Measurements from ENCODE around the gene CASZ1. TPM values are rescaled to one million over a fixed set of nuclear protein-coding genes. Genes with fewer than 3 reads are reported as not detected.
A peak's percentile ranks its signal among the peaks of the same experiment; 100 is the strongest.

The CASZ1 gene
- total RNA-seq, 4 donors from 2014 or later: 39.1 to 215 (median 115) TPM

DNA sequence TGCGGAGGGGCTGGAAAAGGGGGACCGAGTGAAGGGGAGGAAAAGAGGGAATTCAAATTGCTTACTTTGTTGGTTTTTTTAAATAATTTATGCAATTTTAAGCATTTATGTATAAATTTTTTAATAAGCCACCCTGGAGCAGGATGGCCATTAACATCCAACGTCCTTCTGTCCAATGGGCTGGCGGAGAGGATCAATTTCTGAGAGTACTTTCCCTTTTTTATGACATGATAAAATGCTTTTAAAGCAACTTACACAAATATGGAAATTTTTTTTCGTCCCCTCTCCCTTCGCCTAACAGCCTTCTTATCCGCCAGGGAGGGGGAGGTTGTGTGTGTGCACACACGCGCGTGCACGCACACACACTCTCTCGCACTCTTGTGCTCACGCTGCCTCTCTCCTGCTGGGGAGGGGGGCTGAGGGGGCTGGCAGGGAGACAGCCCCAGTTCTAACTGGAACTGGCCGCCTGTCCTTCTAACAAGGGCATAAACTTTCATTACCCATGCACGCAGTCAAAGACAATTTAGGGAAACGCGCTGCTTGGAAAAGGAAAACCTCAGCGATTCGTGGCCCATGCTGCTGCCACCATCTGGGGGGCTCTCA lies 123.2 kb downstream of the CASZ1 start:
- Histone ChIP-seq H3K36me3 (no peaks in the 10 kb centered on the region), H3K9me3 (no peaks in the 10 kb centered on the region), H3K4me3 (no peak overlapping the region), H3K27me3 (no peaks in the 10 kb centered on the region), H3K4me1 (peaks cover 59 to 96% (median 73%) of the 10 kb centered on the region in 4 donors), H3K27ac (peak overlapping the region; percentile 83 to 95 (median 94))
- DNase-seq: no peak
- in situ Hi-C loops (cut with MboI; ENCODE audit: low pct_ligation_motif_present in 1 of 4, low pct_unique_long_range_greater_than_20kb in 1 of 4, low sequenced_read_pairs in 3 of 4) (no loop called here), intact Hi-C loops (cut with DNase I; ENCODE audit: low total_unique reads) (no loop called here)
- peak in 1 of 3 donors; percentile 8 for TF ChIP-seq POLR2AphosphoS5 (IDR thresholded peaks at IDR 0.05)
- TF ChIP-seq, protein P1, sequence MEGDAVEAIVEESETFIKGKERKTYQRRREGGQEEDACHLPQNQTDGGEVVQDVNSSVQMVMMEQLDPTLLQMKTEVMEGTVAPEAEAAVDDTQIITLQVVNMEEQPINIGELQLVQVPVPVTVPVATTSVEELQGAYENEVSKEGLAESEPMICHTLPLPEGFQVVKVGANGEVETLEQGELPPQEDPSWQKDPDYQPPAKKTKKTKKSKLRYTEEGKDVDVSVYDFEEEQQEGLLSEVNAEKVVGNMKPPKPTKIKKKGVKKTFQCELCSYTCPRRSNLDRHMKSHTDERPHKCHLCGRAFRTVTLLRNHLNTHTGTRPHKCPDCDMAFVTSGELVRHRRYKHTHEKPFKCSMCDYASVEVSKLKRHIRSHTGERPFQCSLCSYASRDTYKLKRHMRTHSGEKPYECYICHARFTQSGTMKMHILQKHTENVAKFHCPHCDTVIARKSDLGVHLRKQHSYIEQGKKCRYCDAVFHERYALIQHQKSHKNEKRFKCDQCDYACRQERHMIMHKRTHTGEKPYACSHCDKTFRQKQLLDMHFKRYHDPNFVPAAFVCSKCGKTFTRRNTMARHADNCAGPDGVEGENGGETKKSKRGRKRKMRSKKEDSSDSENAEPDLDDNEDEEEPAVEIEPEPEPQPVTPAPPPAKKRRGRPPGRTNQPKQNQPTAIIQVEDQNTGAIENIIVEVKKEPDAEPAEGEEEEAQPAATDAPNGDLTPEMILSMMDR (IDR thresholded peaks at IDR 0.05): no peak
- 81 to 87% methylated on average over 11 to 19 of the region's 19 CpGs for WGBS, 2 donors (ENCODE audit: low coverage in 1 of 2)

DNA sequence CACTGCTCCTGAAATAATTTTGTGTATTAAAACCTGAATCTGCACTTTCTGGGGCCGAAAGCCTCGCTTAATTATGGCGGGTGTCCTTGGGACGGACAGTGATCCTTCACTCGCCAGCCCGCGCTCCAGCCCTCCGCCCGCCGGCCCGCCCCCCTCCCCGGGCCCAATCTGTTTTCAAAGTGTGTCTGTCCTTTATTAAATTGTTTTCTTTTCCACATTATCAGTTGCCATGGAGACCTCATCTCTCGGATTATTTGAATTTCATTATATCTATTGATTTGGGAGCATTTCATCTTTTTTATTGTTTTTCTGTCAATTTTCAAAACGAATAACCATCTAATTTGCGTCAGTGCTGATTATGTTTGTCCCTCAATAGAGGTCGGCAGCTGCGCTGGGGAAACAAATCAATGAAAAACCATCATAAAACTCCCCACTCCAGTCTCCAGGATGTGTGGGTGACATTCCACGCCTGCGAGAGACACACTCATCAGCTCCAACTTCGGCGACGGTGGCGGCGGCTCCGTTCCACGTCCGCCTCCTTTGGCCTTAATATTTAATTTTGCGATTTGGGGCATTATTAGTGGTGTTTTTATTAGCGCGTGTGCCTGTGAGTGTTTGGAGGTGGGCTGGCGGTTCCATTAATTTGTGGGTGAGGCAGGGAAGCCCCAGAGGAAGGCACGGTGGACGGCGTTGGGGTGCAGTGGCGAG lies 123.9 kb downstream of the CASZ1 start:
- Histone ChIP-seq H3K36me3 (no peaks in the 10 kb centered on the region), H3K27ac (peak overlapping the region; percentile 83 to 95 (median 94)), H3K4me3 (no peak overlapping the region), H3K4me1 (peaks cover 53 to 96% (median 72%) of the 10 kb centered on the region in 4 donors), H3K9me3 (no peaks in the 10 kb centered on the region), H3K27me3 (no peaks in the 10 kb centered on the region)
- in situ Hi-C loops (cut with MboI; ENCODE audit: low pct_ligation_motif_present in 1 of 4, low pct_unique_long_range_greater_than_20kb in 1 of 4, low sequenced_read_pairs in 3 of 4): no loop called here
- 50 to 71% methylated on average over 16 to 35 of the region's 35 CpGs for WGBS, 2 donors (ENCODE audit: low coverage in 1 of 2)
- intact Hi-C loops (cut with DNase I; ENCODE audit: low total_unique reads): no loop called here
- DNase-seq: no peak
- TF ChIP-seq EP300 (IDR thresholded peaks at IDR 0.05; ENCODE audit: low read depth) (no peak), POLR2A (IDR thresholded peaks at IDR 0.05) (no peak), POLR2AphosphoS5 (IDR thresholded peaks at IDR 0.05) (no peak)
- TF ChIP-seq, protein P1 (IDR thresholded peaks at IDR 0.05): no peak

DNA sequence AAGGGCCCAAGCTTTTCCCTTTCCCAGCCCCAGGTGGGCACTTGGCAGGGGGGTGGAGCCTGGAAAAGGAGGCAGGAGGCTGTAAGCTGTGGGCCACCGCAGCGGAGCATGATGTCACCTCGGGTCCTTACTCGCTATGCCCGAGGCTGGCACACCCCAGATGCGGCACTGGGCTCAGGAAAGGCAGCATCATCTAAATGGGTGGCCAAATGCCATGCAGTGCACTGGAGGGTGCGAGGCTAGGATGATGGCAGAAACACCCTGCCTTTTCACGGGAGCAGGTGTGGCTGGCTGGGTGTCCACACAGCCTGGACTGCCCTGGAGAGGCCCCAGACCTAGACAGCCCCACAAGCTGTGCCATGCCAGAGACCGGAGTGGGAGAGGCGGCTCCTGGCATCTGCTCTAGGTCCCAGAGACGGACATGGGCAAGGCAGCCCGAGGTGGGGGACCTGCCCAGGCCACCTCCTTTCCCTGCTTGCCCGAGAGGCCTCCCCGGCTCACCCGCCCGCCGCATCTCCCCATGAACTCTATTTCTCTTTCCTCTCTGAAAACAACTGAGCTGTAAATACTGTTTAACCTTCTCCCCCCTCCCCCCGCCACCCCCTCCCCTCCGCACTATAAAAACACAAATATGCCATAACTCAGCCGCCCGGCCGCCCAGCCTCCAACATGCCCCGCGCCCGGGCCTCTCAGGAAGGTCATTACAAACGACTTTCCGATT lies 124.7 kb downstream of the CASZ1 start:
- 56 to 70% methylated on average over 7 to 26 of the region's 27 CpGs for WGBS, 2 donors (ENCODE audit: low coverage in 1 of 2)
- H3K36me3 ChIP-seq: no peaks in the 10 kb centered on the region
- in situ Hi-C loops (cut with MboI; ENCODE audit: low pct_ligation_motif_present in 1 of 4, low pct_unique_long_range_greater_than_20kb in 1 of 4, low sequenced_read_pairs in 3 of 4) (no loop called here), intact Hi-C loops (cut with DNase I; ENCODE audit: low total_unique reads) (no loop called here)
- no peaks in the 10 kb centered on the region for H3K9me3 ChIP-seq
- peaks cover 46 to 94% (median 71%) of the 10 kb centered on the region in 4 donors for H3K4me1 ChIP-seq
- peak overlapping the region; percentile 83 to 95 (median 94) for H3K27ac ChIP-seq
- no peak overlapping the region for H3K4me3 ChIP-seq
- no peaks in the 10 kb centered on the region for H3K27me3 ChIP-seq
- no peak for TF ChIP-seq EP300 (IDR thresholded peaks at IDR 0.05; ENCODE audit: low read depth)
- no peak for TF ChIP-seq POLR2A (IDR thresholded peaks at IDR 0.05)
- TF ChIP-seq, protein P1 (IDR thresholded peaks at IDR 0.05): no peak
- TF ChIP-seq POLR2AphosphoS5 (IDR thresholded peaks at IDR 0.05): no peak
- peak; percentile 21 for DNase-seq

DNA sequence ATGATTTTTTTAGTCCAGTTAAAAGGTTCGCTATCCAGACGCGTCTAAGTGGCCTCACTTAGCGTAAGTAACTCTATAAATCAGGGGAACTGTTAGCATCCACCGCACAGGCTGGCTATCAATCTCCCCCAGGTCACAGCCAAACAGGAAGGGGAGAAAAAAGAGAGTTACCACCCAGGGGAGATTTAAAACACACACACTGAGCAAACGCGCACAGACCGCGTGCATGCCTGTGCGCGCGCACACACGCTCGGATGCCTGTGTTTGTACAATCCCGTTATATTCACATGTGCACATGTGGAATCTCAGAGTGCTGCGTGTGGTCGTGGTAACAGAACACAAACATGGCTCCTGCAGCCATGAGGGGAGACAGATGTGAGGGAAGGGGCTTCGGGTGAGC lies 125.4 kb downstream of the CASZ1 start:
- H3K4me3 ChIP-seq: no peak overlapping the region
- WGBS, 2 donors (ENCODE audit: low coverage in 1 of 2): 66% methylated on average over 18 of the region's 18 CpGs; no CpG with 5 or more reads in 1 of the 2 donors
- no peaks in the 10 kb centered on the region for H3K36me3 ChIP-seq
- no peak for DNase-seq
- intact Hi-C loops (cut with DNase I; ENCODE audit: low total_unique reads): no loop called here
- H3K27ac ChIP-seq: peak overlapping the region; percentile 83 to 95 (median 94)
- peaks cover 39 to 92% (median 68%) of the 10 kb centered on the region in 4 donors for H3K4me1 ChIP-seq
- H3K27me3 ChIP-seq: no peaks in the 10 kb centered on the region
- no peaks in the 10 kb centered on the region for H3K9me3 ChIP-seq
- in situ Hi-C loops (cut with MboI; ENCODE audit: low pct_ligation_motif_present in 1 of 4, low pct_unique_long_range_greater_than_20kb in 1 of 4, low sequenced_read_pairs in 3 of 4): no loop called here
- no peak for TF ChIP-seq POLR2A (IDR thresholded peaks at IDR 0.05)
- TF ChIP-seq, protein P1 (IDR thresholded peaks at IDR 0.05): no peak
- no peak for TF ChIP-seq EP300 (IDR thresholded peaks at IDR 0.05; ENCODE audit: low read depth)
- TF ChIP-seq POLR2AphosphoS5 (IDR thresholded peaks at IDR 0.05): peak in 2 of 3 donors; percentile 11 to 16
